ENCODE measurements around the gene SCNN1G.
A peak's percentile ranks its signal among the peaks of the same experiment; 100 is the strongest.
"Not testable (repeated sequence)": the region's sequence is repeated elsewhere in the genome, so short reads cannot be mapped to it uniquely, and the experiment has no call there.

SCNN1G gene

DNA sequence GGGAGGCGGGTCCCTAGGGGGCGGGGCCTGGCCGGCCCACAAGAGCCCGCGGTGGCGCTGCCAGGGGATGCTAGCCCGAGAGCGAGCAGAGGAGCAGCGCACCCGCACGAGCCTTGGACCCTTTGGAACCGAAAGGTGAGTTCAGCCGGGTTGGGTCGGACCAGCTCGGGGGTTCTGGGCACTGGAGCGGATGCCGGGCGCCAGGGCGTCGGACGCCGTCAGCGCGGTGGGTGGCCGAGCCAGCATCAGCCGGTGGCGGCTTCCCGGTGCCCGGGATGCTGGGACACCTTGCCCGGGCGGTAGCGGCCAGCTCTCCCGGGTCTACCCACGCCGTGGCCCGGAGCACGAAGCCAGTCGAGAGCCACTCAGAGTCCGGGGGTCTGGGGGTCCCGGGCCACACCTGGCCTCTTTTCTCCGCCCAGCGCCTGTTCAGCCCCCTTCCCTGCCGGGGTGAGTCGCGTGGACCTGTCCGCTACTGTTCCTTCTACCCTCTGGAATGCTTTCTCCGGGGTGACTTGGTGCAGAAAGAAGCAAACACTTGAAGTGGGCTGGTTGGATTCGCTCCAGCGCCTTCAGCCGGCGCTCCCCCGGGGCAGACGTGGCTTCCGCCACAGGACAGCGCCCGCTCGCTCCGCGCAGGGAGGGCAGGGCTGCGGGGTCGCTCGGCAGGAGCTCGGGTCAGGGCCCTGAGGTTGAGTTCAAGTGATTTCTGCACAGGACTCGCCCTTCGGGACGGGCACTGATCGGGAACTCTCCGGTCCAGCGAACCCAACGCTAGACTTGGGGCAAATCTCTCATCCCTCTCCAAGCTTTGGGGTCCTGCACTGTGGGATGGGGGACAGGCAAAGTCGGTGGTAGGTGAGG lies at the start of gene SCNN1G:
Gene SCNN1G (plus strand): TSS at position 67 of the 864 bp plus-strand sequence. CDS start 3,527 bp downstream, outside the sequence.
- no peak for DNase-seq

GRCh38 chr16:23132775-23133463 lies 49.6 kb upstream of the SCNN1G start:
- DNase-seq = no peak

- no peak for DNase-seq
These were observed 48.3 kb upstream of the SCNN1G start for GRCh38 chr16:23134274-23134673.

DNA sequence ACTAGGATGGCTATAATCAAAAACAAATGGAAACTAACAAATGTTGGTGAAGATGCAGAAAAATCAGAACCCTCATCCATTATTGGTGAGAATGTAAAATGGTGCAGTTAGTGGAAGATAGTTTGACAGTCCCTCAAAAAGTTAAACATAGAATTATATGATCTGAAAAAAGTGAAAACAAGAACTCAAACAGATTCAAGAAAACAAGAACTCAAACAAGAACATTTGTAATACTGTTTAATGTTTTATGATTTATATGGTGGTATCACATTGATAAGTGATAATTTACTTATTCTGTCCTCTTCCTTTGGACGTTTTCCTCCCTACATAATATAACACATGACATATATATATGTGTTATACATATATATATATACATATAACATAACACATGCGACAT lies 45.3 kb upstream of the SCNN1G start:
- DNase-seq = no peak

DNA sequence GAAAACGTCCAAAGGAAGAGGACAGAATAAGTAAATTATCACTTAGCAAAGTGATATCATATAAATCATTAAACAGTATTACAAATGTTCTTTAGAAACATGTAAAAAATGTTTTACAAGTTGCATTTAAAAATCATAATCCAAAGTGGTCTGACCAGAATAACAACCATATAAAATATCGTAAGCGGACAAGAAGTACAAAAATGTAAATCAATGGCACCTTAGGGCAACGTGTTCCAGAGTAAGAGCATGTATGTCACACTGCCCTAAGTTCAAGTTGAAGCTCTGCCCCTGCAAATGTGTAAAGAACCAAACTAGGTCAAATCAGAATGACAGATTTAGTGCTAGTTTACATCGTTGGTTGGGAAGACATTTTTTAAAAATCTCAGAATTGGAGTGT lies 44.7 kb upstream of the SCNN1G start:
- DNase-seq = no peak

- no peak for DNase-seq
These were observed 42.4 kb upstream of the SCNN1G start for GRCh38 chr16:23140107-23140506.

GRCh38 chr16:23141033-23141432 lies 41.5 kb upstream of the SCNN1G start:
- no peak for DNase-seq

DNA sequence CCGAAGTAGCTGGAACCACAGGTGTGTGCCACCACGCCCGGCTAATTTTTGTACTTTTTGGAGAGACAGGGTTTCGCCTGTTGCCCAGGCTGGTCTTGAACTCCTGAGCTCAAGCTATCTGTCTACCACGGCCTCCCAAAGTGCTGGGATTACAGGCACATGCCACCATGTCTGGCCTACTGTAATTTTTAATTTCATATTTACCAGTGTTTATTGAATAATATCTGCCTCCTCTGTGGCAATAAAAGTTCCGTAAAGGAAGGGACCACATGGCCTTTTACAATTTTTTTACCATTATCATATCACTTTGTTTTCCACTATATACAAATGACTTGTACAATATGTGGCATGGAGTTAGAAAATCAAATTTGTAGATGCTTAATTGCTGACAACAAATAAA lies 41.0 kb upstream of the SCNN1G start:
- no peak for DNase-seq

- no peak for DNase-seq
These were observed 40.4 kb upstream of the SCNN1G start for GRCh38 chr16:23141959-23142740.

DNA sequence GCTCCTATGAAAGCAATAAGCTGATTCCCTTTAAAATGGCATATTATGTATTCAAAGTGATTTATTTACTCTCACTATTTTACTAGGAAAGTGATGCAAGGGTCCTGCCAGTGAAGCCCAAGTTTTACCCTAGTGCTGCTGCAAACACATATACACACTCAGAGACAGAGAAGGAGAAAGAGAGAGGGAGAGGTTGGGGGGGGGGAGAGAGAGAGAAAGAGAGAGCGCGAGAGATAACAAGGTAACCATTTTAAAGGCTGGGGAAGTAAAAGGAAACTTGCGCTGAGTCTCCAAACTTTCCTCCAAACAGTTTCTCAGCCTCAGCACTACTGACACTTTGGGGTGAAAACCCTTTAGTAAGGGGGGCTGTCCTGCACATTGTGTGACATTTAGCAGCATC lies 39.2 kb upstream of the SCNN1G start:
- DNase-seq = no peak

DNA sequence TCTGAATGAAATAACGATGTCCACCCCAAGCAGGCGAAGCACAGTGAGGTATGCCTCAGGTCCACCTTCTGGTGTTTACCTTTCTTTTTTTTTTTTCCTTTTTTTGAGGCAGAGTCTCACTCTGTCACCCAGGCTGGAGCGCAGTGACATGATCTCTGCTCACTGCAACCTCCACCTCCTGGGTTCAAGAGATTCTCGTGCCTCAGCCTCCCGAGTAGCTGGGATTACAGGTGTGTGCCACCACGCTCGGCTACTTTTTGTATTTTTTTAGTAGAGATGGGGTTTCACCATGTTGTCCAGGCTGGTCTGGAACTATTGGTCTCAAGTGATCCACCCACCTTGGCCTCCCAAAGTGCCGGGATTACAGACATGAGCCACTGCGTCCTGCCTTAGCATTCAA lies 38.2 kb upstream of the SCNN1G start:
- not testable (repeated sequence) for DNase-seq

DNA sequence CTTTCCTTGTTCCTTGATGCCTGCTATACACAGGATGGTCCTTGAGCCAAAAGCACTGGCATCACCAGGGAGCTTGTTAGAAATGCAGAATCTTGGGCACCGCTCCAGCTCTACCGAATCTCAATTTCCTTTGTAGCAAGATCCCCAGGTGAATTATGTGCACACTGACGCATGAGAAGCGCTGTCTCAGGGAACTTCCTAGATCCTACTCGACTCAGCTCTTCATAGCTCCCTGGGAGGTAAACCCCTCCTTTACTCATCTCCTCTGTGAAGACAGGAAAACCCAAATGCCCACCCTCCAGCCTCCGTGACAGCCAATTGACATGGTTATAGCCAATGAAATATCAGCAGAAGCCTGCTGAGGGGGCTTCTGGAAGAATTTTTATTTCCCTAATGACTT lies 37.4 kb upstream of the SCNN1G start:
- DNase-seq = no peak

DNA sequence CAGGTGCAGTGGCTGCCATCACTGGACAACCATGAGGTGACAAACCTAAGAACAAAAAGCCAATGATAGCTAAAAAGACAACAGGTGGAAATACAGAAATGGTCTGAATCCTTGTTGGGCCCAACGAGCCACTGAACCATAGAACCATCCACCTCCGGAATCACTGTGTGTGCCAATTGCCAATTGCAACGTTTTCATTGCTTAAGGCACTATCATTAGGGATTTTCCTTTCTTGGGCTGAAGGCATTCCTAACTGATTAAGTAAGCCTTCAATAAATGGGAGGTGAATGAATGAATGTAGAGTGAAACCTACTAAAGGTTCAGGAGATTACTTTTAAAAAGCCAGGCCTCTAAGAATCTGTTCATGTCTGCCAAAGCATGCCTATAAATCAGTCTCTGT lies 36.9 kb upstream of the SCNN1G start:
- DNase-seq = no peak

GRCh38 chr16:23146877-23147601 lies 35.5 kb upstream of the SCNN1G start:
- no peak for DNase-seq

GRCh38 chr16:23147666-23148065 lies 34.9 kb upstream of the SCNN1G start:
- DNase-seq = no peak

GRCh38 chr16:23148166-23148512 lies 34.4 kb upstream of the SCNN1G start:
- DNase-seq = no peak

GRCh38 chr16:23148513-23149266 lies 33.9 kb upstream of the SCNN1G start:
- peak; percentile 19 to 55 (median 46) for DNase-seq

DNA sequence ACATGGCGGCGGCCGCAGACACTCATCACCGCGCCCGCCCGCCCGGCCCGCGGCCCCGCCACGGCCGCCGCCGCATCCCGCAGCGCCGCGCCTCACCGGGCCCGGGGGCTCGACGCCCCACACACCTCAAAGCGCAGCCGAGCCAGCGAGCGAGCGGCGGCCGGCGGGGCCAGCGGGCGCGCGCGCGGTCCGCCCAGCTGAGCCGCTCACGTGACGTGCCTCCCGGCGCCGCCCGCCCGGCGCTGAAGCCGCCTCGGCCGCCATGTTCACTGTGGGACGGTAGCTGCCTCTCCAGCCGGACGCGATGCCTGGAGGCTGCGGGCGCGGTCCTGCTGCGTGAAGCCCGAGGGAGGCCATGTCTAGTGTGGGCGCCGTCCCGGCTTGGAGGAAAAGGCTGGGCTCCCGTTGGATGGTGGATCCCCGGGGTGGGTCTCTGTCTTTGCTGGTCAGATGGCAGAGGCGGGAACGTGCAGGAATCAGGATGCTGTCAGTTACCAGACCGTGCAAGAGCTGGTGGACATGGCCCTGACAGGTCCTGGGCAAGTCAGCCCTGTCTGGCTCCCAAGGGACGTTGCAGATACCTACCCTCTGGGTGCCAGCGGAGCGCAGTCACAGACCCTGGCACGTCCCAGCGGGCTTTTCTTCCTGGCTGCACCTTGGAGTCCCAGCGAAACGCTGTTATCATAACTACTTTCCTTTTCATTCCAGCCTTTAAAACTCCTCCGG lies 33.1 kb upstream of the SCNN1G start, which contains the start of gene USP31:
Gene USP31 (minus strand): TSS at position 186 of the 726 bp plus-strand sequence. CDS start 182 bp downstream, at position 4.
- DNase-seq = peak; percentile 70 to 85 (median 80)

DNA sequence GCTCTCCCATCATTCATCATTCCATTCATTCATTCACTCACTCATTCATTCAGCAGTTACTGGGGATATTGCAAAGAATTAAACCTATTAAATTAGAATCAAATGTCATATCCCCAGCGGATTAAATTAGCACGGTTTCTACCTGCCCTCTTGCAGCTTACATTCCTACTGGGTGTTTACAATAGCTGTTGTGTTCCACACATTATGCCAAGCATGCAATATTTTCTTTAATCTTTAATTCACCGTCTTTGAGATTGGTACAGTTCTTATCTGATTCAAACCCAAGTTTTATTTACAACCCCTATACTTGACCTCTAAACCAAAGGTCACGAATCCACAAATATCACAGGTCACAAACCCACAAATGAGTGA lies 32.6 kb upstream of the SCNN1G start:
- DNase-seq = no peak

DNA sequence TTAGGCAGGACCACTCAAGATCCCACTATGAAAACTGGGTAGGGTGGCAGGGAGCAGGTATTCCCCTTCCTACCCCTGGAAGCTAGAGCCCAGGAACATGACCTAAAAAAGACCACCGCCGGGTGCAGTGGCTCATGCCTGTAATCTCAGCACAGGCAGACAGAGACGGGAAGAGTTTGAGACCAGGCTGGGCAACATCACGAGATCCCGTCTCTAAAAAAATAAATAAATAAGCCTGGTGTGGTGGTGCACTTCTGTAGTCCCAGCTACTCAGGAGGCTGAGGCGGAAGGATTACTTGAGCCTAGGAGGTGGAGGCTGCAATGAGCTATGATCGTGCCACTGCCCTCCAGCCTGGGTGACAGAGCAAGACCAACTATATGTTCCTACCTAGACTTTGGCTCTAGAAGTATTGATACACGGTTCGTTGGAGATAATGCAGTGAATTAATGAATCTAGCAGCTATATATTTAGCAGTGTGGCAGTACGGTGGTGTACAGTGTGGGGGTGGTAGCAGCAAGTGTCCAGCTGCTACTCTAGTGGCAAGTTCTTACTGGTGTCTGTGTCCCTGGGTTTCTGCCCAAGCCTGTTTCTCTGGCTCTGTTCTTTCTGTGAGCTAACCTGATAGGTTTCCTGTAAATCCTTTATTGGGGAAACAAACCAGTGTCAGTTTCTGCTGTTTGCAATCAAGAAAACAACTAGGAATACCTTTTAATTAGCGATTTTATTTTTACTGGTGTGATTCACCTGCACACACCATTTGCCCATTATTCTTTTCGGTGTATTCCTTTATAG lies 30.0 kb upstream of the SCNN1G start:
- DNase-seq = no peak

All from stimulated activated naive CD4-positive, alpha-beta T cell (primary cell).